Mucosa of stomach (tissue), 1 donor: ENCODE data around the gene EGF.
"Not testable (repeated sequence)": the region's sequence is repeated elsewhere in the genome, so short reads cannot be mapped to it uniquely, and the experiment has no call there.

ENCODE experiments used
- H3K27me3 ChIP-seq: one replicate; pipeline ENCODE4 v1.7.0; 2013; ENCODE audit warnings: mild to moderate bottlenecking, low read length; ENCODE audit not compliant: control insufficient read depth, insufficient read depth
- H3K36me3 ChIP-seq: one replicate; pipeline ENCODE4 v1.7.0; 2013; ENCODE audit warnings: low read length; ENCODE audit not compliant: control insufficient read depth, insufficient read depth
- H3K4me1 ChIP-seq: one replicate; pipeline ENCODE4 v1.7.0; 2013; ENCODE audit warnings: mild to moderate bottlenecking, low read length; ENCODE audit not compliant: control insufficient read depth, insufficient read depth
- H3K4me3 ChIP-seq: one replicate; pipeline ENCODE4 v1.7.0; 2013; ENCODE audit warnings: low read length
- H3K9ac ChIP-seq: one replicate; pipeline ENCODE4 v1.7.0; 2013; ENCODE audit warnings: mild to moderate bottlenecking, low read length, moderate library complexity
- H3K9me3 ChIP-seq: one replicate; pipeline ENCODE4 v1.7.0; 2013; ENCODE audit warnings: mild to moderate bottlenecking, low read length, moderate library complexity; ENCODE audit not compliant: control insufficient read depth
- donor health status: Pancreatic carcinoma.

Gene EGF

GRCh38 chr4:110033355-110034025 lies 120.8 kb downstream of the EGF start:
- Histone ChIP-seq H3K27me3 (no peaks in the 10 kb centered on the region), H3K4me3 (no peak overlapping the region), H3K36me3 (no peaks in the 10 kb centered on the region)

GRCh38 chr4:110034026-110034393 lies 121.3 kb downstream of the EGF start:
- Histone ChIP-seq H3K4me3 (no peak overlapping the region), H3K36me3 (no peaks in the 10 kb centered on the region), H3K9me3 (no peaks in the 10 kb centered on the region), H3K4me1 (no peaks in the 10 kb centered on the region), H3K27me3 (no peaks in the 10 kb centered on the region), H3K9ac (no peak overlapping the region)

More at GRCh38 chr4:110033355-110034025, 120.8 kb downstream of the EGF start:
- Histone ChIP-seq H3K9ac (no peak overlapping the region), H3K4me1 (no peaks in the 10 kb centered on the region), H3K9me3 (no peaks in the 10 kb centered on the region)

GRCh38 chr4:110039164-110039563 lies 126.5 kb downstream of the EGF start:
- H3K4me3 ChIP-seq, H3K27me3 ChIP-seq, H3K9ac ChIP-seq, H3K36me3 ChIP-seq, H3K9me3 ChIP-seq: not testable (repeated sequence)
- H3K4me1 ChIP-seq = peaks cover 11% of the 10 kb centered on the region

GRCh38 chr4:110041735-110042134 lies 129.1 kb downstream of the EGF start:
- H3K27me3 ChIP-seq = no peaks in the 10 kb centered on the region
- H3K4me1 ChIP-seq = peaks cover 11% of the 10 kb centered on the region

GRCh38 chr4:110042545-110043517 lies 130.1 kb downstream of the EGF start:
- Histone ChIP-seq H3K9me3 (no peaks in the 10 kb centered on the region), H3K4me1 (peaks cover 11% of the 10 kb centered on the region), H3K9ac (no peak overlapping the region), H3K36me3 (no peaks in the 10 kb centered on the region), H3K27me3 (no peaks in the 10 kb centered on the region), H3K4me3 (no peak overlapping the region)

More at GRCh38 chr4:110041735-110042134, 129.1 kb downstream of the EGF start:
- Histone ChIP-seq H3K36me3 (no peaks in the 10 kb centered on the region), H3K9ac (no peak overlapping the region), H3K4me3 (no peak overlapping the region), H3K9me3 (no peaks in the 10 kb centered on the region)

- no peak overlapping the region for H3K9ac ChIP-seq
- no peak overlapping the region for H3K4me3 ChIP-seq
Observed at GRCh38 chr4:110046588-110047049, 133.9 kb downstream of the EGF start.

GRCh38 chr4:110049951-110050925 lies 137.6 kb downstream of the EGF start:
- H3K4me3 ChIP-seq = no peak overlapping the region

More at GRCh38 chr4:110046588-110047049, 133.9 kb downstream of the EGF start:
- peaks cover 6% of the 10 kb centered on the region for H3K4me1 ChIP-seq
- H3K27me3 ChIP-seq = no peaks in the 10 kb centered on the region
- H3K36me3 ChIP-seq = no peaks in the 10 kb centered on the region
- H3K9me3 ChIP-seq = no peaks in the 10 kb centered on the region

GRCh38 chr4:110055158-110055768 lies 142.6 kb downstream of the EGF start:
- Histone ChIP-seq H3K9me3 (no peaks in the 10 kb centered on the region), H3K4me3 (no peak overlapping the region), H3K9ac (no peak overlapping the region), H3K36me3 (no peaks in the 10 kb centered on the region), H3K4me1 (peaks cover 20% of the 10 kb centered on the region), H3K27me3 (no peaks in the 10 kb centered on the region)

More at GRCh38 chr4:110049951-110050925, 137.6 kb downstream of the EGF start:
- no peak overlapping the region for H3K9ac ChIP-seq
- H3K9me3 ChIP-seq = no peaks in the 10 kb centered on the region
- no peaks in the 10 kb centered on the region for H3K27me3 ChIP-seq
- no peaks in the 10 kb centered on the region for H3K36me3 ChIP-seq
- peaks cover 3% of the 10 kb centered on the region for H3K4me1 ChIP-seq

GRCh38 chr4:110058677-110059076 lies 146.0 kb downstream of the EGF start:
- Histone ChIP-seq H3K9me3 (no peaks in the 10 kb centered on the region), H3K36me3 (no peaks in the 10 kb centered on the region), H3K4me1 (peaks cover 29% of the 10 kb centered on the region), H3K4me3 (no peak overlapping the region), H3K9ac (no peak overlapping the region), H3K27me3 (no peaks in the 10 kb centered on the region)

GRCh38 chr4:110059556-110060191 lies 147.0 kb downstream of the EGF start:
- Histone ChIP-seq H3K27me3 (no peaks in the 10 kb centered on the region), H3K4me1 (peaks cover 29% of the 10 kb centered on the region), H3K4me3 (no peak overlapping the region), H3K9ac (no peak overlapping the region), H3K36me3 (no peaks in the 10 kb centered on the region), H3K9me3 (no peaks in the 10 kb centered on the region)

- H3K9ac ChIP-seq = no peak overlapping the region
- no peaks in the 10 kb centered on the region for H3K27me3 ChIP-seq
- no peaks in the 10 kb centered on the region for H3K9me3 ChIP-seq
- H3K36me3 ChIP-seq = no peaks in the 10 kb centered on the region
- H3K4me3 ChIP-seq = no peak overlapping the region
- H3K4me1 ChIP-seq = peaks cover 20% of the 10 kb centered on the region
Observed at GRCh38 chr4:110061076-110061475, 148.4 kb downstream of the EGF start.
